GM21619 (cell line): ENCODE data around the gene ARL5C.
"Not testable (repeated sequence)": the region's sequence is repeated elsewhere in the genome, so short reads cannot be mapped to it uniquely, and the experiment has no call there.

Source experiments
- ATAC-seq: cut with Tn5 transposase; IDR thresholded peaks from one replicate; pipeline ENCODE4 v1.9.1; 2021; ENCODE audit not compliant: unreplicated experiment

The ARL5C gene

DNA sequence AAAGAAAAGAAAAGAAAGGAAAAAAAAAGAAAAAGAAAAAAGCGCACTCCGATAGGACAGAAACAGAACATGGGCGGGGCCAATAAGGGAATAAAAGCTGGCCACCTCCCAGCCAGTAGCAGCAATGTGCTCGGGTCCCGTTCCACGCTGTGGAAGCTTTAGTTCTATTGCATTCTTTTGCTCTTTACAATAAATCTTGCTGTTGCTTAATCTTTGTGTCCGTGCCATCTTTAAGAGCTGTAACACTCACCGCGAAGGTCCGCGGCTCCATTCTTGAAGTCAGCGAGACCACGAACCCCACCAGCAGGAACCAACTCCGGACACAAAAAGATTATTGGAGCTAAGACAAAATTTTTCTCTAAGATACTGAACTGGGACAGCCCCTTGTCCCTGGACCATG is 3.1 kb upstream of the ARL5C start:
- ATAC-seq, result no peak

DNA sequence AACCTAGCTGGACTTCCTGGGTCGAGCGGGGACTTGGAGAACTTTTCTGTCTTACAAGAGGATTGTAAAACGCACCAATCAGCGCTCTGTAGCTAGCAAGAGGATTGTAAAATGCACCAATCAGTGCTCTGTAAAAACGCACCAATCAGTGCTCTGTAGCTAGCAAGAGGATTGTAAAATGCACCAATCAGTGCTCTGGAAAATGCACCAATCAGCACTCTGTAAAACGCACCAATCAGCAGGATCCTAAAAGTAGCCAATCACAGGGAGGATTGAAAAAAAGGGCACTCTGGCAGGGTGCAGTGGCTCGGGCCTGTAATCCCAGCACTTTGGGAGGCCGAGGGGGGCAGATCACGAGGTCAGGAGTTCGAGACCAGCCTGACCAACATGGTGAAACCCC is 2.5 kb upstream of the ARL5C start:
- not testable (repeated sequence) for ATAC-seq

DNA sequence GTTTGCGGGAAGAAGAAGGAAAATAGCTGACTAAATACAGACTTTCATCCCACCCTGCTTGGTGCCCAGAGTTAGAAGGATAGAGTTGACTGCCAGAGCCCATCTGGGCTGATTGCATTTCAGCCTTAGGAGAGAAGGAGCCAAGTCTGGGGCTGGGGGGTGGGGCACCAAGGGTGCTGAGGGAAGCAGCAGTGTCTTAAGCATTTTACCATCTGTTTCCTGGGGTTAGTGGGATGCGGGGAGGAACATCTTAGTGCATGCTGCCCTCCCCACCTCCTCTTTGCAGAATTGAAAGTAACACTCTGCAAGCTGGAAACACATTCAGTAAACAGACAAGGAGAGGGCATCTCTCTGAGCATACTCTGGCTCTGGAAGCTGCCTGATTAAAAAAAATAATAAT is 1.5 kb upstream of the ARL5C start:
- ATAC-seq, result no peak

DNA sequence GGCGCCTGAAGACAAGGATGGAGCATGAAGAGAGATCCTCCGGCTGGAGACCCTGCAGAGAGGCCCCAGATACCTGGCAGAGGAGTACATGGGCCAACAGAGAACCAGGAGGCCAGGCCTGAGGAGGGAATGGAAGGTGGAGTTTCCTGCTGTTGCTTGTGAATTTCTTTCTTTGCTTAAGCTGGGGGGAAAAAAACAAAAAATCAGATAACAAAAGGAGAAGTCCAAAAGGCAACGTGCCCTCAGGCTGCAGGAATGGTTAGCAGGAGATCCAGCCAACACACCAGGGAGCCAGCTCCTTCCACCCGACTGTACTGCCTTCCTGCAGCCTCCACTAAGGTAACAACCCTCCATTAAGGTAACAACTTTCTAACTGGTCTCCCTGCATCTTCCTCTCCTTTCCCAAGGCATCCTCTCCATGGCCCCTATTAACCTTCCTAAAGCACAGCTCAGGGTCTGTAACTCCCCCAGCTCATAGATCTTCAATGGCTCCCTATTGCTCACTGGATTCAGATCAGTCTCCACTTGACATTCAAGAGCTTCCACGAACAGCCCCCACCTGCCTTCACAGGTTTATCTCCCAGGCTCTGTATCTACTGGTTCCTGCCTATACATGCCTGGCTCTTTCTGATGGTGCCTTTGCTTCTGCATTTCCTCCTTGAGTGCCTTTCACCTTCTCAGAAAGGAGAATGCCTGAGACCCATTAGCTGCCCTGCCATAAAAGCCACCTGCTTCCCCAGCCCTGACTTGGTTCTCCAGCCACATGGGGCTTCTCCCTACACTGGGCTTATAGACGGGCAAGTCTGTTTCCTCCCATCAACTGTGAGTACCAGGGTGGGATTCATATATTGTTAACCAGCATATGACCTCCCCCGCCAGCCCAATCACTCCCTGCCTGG is 725 bp upstream of the ARL5C start:
- ATAC-seq, result no peak

DNA sequence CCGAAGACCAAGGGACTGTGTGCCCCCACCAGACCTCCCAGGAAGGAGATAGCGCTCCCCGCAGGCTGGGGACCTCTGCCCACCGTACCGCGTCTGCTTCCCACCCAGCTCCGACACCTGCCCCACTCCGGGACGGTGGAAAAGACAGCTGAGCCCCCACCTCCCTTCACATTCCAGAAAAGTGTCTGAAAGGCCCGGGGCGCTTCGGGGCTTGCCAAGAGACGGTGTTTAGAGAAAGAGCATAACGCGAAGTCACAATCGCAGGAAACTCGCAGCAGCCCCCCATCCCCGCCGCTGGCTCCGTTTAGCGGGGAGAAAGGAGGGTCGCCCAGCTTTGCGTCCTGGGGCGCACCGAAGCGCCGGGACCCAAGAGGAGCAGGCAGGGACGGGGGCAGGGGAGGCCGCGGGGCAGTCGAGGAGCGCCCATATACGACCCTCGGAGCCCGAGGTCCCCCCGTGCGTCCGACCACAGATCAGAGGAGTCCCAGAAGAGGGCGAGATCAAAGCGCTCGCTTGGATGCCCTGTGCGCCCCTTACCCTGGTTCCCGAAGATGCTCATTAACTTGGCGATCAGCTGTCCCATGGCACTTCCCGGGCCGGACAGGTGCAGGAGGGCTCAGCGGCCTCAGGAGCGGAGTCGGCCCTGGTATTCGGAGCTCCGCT is 652 bp downstream of the ARL5C start:
- ATAC-seq, result no peak

GRCh38 chr17:39164675-39165143 is 1.3 kb downstream of the ARL5C start:
- no peak for ATAC-seq

- ATAC-seq, result no peak
These were observed 4.0 kb downstream of the ARL5C start for GRCh38 chr17:39161962-39162361.

DNA sequence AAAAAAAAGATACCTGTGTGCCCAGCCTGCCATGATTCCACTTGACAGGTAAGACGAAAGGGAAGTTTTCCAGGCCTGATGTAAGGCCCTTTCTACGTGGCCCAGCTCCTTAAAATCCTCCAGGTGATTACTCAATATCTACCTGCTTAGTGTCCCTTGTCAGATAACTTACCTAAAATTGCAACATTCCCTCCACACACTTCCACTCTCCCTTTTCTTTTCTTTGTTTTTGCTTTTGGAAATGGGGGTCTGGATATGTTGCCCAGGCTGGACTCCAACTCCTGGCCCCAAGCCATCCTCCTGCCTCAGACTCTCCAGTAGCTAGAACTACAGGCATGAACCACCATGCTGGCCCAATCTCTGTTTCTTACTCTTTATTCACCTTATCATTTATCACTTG is 7.3 kb downstream of the ARL5C start:
- no peak for ATAC-seq

GRCh38 chr17:39156491-39156890 is 9.5 kb downstream of the ARL5C start:
- ATAC-seq, result no peak

GRCh38 chr17:39155654-39156053 is 10.3 kb downstream of the ARL5C start:
- ATAC-seq, result no peak

GRCh38 chr17:39153599-39154051 is 12.3 kb downstream of the ARL5C start:
- ATAC-seq, result peak; percentile 27

DNA sequence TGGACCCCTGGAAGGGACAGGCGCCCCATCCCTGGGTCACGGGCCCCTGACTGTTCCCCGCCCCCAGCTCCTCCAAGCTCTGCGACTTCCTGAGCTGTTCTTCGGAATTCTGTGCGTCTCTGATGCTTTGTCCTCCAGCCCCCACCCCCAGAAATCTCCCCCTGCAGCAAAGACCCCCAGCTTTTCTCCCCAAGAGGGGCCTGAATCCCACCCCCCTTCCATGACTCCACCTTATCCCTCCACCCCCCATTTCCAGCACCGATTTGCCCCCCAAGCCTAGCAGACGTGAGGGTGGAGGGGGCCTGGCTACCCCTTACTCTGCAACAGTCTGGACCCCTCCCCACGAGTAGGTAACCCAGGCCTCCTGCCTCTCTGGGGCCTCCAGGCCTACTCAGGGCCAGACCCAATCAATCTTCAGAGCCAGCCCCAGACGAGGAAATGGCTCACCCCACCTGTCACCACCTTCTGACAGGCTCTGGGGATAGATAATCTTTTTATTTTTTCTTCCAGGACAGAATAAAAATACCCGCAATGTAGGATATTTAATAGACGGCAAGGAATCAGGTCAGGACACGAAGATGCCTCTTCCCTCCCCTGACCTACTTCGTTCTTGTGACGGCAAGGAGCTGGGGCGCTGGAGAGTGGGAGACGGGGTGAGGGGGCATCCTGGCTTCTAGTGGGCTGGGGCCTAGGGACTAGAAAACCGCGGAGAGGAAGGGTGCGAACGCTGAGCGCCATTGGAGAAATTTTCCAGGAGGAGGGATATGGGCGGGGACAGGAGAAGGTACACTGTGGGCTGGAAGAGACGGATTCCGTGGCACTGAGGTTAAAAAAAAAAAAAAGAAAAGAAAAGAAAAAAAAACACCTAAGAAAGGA is 13.8 kb downstream of the ARL5C start:
- ATAC-seq, result no peak

GRCh38 chr17:39151150-39151942 is 14.6 kb downstream of the ARL5C start, which contains the start of gene PLXDC1:
Gene PLXDC1 (minus strand): TSS chr17:39151637. CDS start chr17:39151437, 200 bp downstream.
- ATAC-seq, result no peak

- ATAC-seq, result no peak
These were observed 15.2 kb downstream of the ARL5C start for GRCh38 chr17:39150795-39151149.

GRCh38 chr17:39150104-39150634 is 15.8 kb downstream of the ARL5C start:
- ATAC-seq, result no peak

GRCh38 chr17:39147221-39148185 is 18.5 kb downstream of the ARL5C start:
- ATAC-seq, result no peak

GRCh38 chr17:39146273-39146672 is 19.7 kb downstream of the ARL5C start:
- ATAC-seq, result no peak

- no peak for ATAC-seq
These were observed 20.8 kb downstream of the ARL5C start for GRCh38 chr17:39145143-39145542.

DNA sequence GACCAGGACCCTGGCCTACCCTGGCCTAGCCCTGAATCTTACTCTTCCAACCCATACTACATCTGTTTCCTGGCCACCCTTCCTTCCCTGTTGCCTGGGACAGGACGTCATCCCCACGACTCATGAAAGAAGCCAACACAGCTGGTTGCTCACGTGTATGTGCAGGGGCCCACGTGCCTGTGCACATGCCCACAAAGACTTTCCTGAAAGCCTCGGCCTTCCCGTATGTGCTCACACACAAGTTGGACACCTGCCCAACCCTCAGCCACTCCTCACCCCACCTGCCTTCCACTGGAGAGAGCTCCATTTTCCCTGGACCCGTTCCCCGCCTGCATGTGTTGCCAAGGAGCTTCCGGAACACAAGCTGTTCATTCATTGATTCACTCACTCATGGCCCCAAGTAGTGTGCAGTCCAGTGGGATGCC is 21.5 kb downstream of the ARL5C start:
- ATAC-seq, result no peak
